Activated CD4-positive, alpha-beta T cell treated with anti-CD3 and anti-CD28 coated beads, Interleukin-2, amount 50 U/mL, for 4 hours (primary cell): ENCODE results near the gene RNF213.
"Not testable (repeated sequence)": the region's sequence is repeated elsewhere in the genome, so short reads cannot be mapped to it uniquely, and the experiment has no call there.

Source experiments
- DNase-seq, 2 experiments: peaks; one replicate each; pipeline ENCODE4 v3.0.0-alpha.2; 2020

The RNF213 gene

GRCh38 chr17:80295559-80295958 lies 34.9 kb downstream of the RNF213 start:
- no peak for DNase-seq

- DNase-seq: no peak
Measured at GRCh38 chr17:80296221-80296620, 35.6 kb downstream of the RNF213 start.

GRCh38 chr17:80297996-80298560 lies 37.4 kb downstream of the RNF213 start:
- DNase-seq: no peak

- not testable (repeated sequence) for DNase-seq
Measured at GRCh38 chr17:80299350-80300100, 38.9 kb downstream of the RNF213 start.

- not testable (repeated sequence) for DNase-seq
Measured at GRCh38 chr17:80300756-80301155, 40.1 kb downstream of the RNF213 start.

- DNase-seq: no peak
Measured at GRCh38 chr17:80303824-80304223, 43.2 kb downstream of the RNF213 start.

- no peak for DNase-seq
Measured at GRCh38 chr17:80307994-80308691, 47.5 kb downstream of the RNF213 start.

- DNase-seq: no peak
Measured at GRCh38 chr17:80308692-80309517, 48.3 kb downstream of the RNF213 start.

- DNase-seq: no peak
Measured at GRCh38 chr17:80311216-80311827, 50.7 kb downstream of the RNF213 start.

- DNase-seq: no peak
Measured at GRCh38 chr17:80312621-80313135, 52.0 kb downstream of the RNF213 start.

GRCh38 chr17:80313160-80313829 lies 52.6 kb downstream of the RNF213 start:
- no peak for DNase-seq

GRCh38 chr17:80313946-80314345 lies 53.3 kb downstream of the RNF213 start:
- not testable (repeated sequence) for DNase-seq

- no peak for DNase-seq
Measured at GRCh38 chr17:80315517-80316182, 55.0 kb downstream of the RNF213 start.

- DNase-seq: no peak
Measured at GRCh38 chr17:80316431-80316830, 55.8 kb downstream of the RNF213 start.

- DNase-seq: no peak
Measured at GRCh38 chr17:80316927-80317705, 56.5 kb downstream of the RNF213 start.

GRCh38 chr17:80317706-80317980 lies 57.0 kb downstream of the RNF213 start:
- no peak for DNase-seq

GRCh38 chr17:80318166-80318565 lies 57.5 kb downstream of the RNF213 start:
- DNase-seq: no peak

- DNase-seq: no peak
Measured at GRCh38 chr17:80319262-80319998, 58.8 kb downstream of the RNF213 start.

- no peak for DNase-seq
Measured at GRCh38 chr17:80319999-80320344, 59.3 kb downstream of the RNF213 start.

GRCh38 chr17:80320496-80320895 lies 59.8 kb downstream of the RNF213 start:
- DNase-seq: no peak
